ENCODE data around the gene SENP1.

The SENP1 gene

DNA sequence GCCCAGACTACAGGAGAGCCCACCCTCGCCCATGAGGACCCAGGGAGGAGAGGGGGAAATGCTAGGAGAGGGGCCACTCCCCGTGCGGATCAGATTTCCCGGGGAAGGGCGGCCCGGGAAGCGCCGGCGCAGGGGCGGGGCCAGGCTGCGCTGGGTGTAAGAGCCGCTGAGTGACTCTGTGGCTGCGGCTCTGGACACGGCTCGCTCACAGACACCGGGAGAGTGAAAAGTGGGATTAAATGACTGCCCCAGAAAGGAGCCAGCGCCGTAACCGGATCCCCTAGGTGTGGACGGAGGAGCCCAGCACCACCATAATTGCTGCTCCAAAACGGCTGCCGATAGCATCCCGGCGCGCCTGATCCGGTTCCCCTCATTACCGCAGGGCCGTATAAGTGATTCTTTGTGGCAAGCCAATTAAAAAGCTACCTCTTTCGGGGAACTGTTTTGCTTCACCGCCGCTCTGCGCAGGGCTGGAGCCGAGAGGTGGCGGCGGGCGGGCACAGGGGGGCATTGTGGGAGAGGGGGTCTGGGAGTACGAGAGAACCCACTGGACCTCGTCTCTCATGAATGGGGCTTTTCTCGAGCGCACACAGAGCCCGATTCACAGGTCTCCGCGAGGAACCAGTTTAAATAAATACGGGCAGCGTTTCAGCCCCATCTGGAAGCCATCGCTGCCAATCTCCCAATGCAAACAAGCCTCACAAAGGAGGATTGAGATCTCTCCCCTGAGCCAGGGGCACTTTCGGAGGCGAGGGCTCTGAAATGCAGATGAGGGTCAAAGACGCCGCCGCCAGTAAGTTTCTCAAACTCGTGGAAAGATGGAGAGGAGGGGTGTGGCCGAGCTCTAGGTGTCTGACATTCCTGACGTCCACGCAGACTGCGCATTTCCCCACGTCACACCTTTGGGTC lies 104.1 kb downstream of the SENP1 start:
- TF ChIP-seq, protein P1, sequence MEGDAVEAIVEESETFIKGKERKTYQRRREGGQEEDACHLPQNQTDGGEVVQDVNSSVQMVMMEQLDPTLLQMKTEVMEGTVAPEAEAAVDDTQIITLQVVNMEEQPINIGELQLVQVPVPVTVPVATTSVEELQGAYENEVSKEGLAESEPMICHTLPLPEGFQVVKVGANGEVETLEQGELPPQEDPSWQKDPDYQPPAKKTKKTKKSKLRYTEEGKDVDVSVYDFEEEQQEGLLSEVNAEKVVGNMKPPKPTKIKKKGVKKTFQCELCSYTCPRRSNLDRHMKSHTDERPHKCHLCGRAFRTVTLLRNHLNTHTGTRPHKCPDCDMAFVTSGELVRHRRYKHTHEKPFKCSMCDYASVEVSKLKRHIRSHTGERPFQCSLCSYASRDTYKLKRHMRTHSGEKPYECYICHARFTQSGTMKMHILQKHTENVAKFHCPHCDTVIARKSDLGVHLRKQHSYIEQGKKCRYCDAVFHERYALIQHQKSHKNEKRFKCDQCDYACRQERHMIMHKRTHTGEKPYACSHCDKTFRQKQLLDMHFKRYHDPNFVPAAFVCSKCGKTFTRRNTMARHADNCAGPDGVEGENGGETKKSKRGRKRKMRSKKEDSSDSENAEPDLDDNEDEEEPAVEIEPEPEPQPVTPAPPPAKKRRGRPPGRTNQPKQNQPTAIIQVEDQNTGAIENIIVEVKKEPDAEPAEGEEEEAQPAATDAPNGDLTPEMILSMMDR (IDR thresholded peaks at IDR 0.05; ENCODE audit: control insufficient read depth, insufficient read depth, low read depth, low read length, missing control alignments) = no peak
- H3K4me3 ChIP-seq (ENCODE audit: control insufficient read depth, low read depth, low read length) = peak overlapping the region; percentile 71
- no peak for DNase-seq (ENCODE audit: low read depth)

DNA sequence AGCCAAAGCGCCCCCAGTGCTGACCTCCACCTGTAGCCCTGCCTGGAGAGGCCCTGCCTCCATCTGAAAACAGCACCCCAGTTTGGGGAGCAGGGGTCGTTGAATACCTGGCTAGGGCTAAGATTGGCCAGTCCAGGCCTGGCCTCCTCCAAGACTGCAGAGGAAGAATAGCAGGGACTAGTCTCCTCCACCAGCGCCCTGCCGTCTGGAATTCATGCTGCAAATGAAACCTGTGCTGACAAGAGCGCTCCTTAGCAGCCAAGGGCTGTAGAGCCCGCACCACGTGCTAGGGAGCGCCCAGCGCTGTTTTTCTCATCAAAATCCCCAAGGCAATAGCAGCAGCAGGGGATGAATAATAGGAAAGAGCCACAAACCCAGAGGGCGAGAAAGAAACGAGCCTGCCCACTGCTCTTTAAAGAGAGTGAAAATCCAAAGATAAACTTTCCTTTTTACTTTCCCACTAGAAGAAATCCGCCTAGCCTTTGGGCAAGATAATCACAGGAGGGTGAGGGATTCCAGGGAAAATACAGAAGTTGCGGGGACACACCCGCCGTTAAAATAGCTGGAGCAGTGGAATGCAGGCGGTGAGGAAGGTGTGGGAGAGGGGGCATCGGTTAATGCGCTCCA lies 104.9 kb downstream of the SENP1 start:
- DNase-seq (ENCODE audit: low read depth) = peak; percentile 16
- peak overlapping the region; percentile 71 for H3K4me3 ChIP-seq (ENCODE audit: control insufficient read depth, low read depth, low read length)
- TF ChIP-seq, protein P1 (IDR thresholded peaks at IDR 0.05; ENCODE audit: control insufficient read depth, insufficient read depth, low read depth, low read length, missing control alignments) = no peak

DNA sequence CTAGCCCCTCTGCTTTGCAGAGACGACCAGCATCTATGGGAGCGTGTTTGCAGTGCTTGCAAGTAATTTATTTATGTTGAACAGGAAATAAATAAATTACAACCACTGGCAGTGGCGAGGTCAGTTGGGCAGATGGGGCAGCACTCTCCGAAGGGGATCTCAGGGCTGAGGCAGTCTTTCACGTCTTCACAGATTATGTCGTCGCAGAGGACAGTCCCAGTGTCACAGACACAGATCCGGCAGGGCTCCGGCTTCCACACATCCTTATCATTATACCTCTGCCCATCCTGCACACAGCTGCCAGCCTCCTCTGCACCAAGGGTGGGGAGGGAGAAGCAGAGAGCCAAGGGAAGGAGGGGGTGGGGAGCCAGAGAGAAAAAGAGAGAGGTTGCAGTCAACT lies 106.1 kb downstream of the SENP1 start:
- no peak overlapping the region for H3K4me3 ChIP-seq (ENCODE audit: control insufficient read depth, low read depth, low read length)
- TF ChIP-seq, protein P1 (IDR thresholded peaks at IDR 0.05; ENCODE audit: control insufficient read depth, insufficient read depth, low read depth, low read length, missing control alignments) = no peak
- no peak for DNase-seq (ENCODE audit: low read depth)

DNA sequence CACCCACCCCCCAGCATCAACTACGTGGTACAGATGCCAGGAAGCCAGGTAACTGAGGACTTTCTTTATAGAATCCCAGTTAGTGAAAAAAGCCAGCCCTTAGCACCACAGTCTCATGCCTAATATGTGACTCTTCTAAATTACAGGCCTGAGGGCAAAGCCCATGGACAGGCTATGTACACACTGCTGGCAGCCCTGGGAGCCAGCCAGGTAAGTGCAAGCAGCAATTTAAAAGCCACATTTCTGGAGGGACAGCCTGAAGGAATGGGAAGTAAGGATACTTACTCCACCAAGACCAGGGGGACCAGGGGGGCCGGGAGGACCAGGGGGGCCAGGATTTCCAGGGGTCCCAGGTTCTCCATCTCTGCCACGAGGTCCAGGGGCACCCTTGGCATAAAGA lies 108.6 kb downstream of the SENP1 start:
- no peak for DNase-seq (ENCODE audit: low read depth)

DNA sequence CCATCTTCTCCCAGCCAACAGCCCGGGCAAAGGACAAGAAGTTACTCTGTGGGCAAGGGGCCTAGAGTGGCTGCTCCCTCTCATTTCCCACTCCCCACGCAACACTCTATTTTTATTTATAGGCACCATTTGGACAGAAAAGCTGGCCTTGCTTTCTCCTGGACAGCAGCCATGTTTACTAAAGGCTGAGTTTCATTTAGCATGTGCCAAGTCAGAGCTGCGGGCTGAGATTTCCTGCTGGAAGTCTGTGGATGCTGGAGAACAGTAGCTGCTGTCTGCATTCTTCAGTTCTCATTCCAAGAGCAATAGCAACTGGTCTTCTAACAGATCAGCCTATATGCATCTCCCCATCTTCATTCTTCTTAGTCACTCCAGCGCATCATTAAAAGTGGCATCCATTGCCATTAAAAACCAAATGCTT lies 109.9 kb downstream of the SENP1 start:
- no peak overlapping the region for H3K4me3 ChIP-seq (ENCODE audit: control insufficient read depth, low read depth, low read length)
- DNase-seq (ENCODE audit: low read depth) = peak; percentile 14
- TF ChIP-seq, protein P1 (IDR thresholded peaks at IDR 0.05; ENCODE audit: control insufficient read depth, insufficient read depth, low read depth, low read length, missing control alignments) = no peak

More for the DNA sequence above, 108.6 kb downstream of the SENP1 start:
- no peak overlapping the region for H3K4me3 ChIP-seq (ENCODE audit: control insufficient read depth, low read depth, low read length)
- TF ChIP-seq, protein P1 (IDR thresholded peaks at IDR 0.05; ENCODE audit: control insufficient read depth, insufficient read depth, low read depth, low read length, missing control alignments) = no peak

DNA sequence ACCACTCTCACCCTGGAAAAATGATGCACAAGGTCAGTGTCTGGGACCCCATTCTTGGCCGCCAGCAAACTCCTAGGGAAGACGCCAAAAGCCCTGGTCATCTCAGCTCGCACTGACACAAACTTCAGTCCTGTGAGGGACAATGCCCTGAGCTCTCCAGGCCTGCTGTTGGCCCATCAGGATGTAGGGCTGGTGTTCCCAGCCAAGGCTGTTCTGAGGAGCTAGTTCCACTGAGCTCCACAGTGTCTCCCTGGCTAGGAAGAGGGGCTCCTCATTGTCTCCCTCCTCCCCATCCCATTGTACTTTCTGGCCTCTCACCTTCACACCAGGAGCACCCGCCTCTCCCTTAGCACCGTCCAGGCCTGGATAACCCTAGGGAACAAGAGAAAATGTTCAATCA lies 112.4 kb downstream of the SENP1 start:
- TF ChIP-seq, protein P1 (IDR thresholded peaks at IDR 0.05; ENCODE audit: control insufficient read depth, insufficient read depth, low read depth, low read length, missing control alignments) = no peak
- no peak overlapping the region for H3K4me3 ChIP-seq (ENCODE audit: control insufficient read depth, low read depth, low read length)
- DNase-seq (ENCODE audit: low read depth) = no peak
